Smooth muscle cell of the brain vasculature (primary cell): ENCODE data around the gene ELMO1.

Experiments
- DNase-seq: peaks from one replicate; pipeline ENCODE4 v3.0.0-alpha.2; 2012; ENCODE audit warnings: low read depth, low spot score

The ELMO1 gene

DNA sequence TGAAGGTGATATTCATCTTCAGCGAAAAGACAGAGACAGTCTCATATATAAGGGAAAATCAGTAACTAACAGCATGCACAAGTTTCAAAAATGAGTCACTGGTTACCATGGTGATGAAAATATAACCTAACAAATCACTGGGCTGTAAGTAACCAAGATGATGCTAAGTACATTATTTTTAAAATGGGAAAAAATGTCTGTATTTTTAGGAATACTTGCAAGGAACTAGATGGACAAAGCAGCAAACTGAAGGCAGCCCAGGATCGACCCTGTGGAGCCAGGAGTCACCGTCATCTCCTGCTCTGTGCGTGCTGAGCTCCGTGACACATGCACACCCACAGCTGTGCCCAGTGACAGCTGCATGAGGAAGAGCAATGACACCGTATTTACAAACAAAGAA lies 137.3 kb downstream of the ELMO1 start:
- DNase-seq: no peak

DNA sequence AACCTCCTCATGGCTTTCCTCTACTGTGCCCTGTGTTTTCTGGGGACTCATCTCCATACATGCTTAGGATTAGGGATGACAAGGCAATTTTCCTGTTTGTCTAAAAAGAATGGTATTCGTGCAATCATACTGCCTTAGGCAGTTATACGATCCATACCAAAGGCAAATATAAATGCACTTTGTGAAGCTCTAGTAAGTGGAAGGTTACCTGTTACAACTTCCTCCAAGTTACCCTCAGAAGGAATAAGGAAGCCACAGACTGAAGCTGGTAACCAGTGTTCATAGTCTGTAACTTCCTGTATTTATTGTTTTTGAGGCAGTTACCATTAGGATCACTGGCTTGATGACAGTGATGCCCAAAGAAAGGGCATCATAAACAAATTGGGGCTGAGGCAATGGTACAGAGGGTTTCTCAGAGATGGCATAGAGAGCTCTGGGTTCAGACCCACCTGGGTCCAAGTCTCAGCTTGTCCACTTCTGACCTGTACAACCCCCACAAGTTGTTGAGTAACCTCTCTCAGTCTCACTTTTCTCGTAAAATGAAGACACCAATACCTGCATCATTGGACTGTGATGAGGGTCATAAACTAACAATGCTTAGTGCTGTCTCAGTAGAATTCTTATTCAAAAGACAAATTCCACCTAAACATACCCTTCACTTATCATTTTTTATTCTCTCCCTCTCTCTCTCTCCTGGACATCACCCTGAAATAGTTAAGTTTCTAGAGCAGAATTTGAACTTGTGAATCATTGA lies 138.2 kb downstream of the ELMO1 start:
- DNase-seq: no peak

DNA sequence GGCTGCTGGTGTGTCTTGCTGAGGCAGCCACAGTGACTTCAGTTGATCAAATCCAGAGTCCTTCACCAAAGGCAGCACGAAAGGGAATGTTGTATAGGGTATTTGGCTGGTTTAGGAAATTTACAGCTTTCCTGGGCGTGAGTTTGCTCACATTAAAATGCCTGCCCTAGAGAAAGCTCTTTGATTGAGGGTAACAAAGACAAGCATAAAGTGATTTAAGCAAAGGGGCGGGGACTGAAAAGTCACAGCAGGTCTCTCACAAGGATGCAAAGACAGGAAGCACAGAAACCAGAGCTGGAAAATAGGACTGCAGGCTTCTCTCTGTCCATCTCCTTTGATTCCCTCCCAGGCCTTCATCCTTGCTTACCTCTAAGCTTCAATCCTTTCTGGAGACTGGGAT lies 139.2 kb downstream of the ELMO1 start:
- no peak for DNase-seq

DNA sequence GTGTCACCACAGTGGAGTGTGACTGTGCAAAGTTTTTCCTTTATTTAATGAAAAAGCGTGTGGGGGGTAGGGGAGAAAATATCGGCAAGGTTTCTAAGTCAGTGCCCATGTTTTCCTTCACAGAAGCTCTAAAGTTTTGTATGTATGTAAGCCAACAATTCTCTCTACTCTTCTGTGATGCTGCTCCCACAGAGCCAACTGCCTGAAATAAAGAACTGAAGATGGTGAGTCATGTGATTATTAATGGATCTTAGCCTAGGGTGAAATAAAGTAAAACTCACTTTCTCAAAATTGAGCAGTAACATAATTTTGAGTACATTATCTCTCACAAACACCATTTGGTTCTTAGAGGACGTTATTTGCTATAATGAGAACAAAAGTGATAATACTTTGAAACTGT lies 143.7 kb downstream of the ELMO1 start:
- no peak for DNase-seq

DNA sequence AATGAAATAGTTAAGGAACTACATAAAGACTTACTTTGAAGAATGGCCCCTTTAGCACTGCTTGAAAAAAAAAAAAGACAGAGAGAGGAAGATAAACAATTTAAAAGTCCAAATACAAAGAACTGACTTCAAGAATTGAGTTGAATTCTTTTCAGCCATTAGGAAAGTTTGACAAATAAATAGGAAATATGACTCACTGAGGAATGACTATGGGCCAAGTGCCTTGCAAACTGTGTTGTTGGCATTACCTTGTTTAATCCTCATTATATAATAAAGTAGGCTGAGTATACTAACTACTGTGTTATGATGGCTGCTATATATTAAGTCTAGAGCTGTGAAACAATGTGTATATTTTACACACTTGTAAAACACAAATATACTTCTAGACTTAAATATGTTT lies 151.1 kb downstream of the ELMO1 start:
- no peak for DNase-seq

DNA sequence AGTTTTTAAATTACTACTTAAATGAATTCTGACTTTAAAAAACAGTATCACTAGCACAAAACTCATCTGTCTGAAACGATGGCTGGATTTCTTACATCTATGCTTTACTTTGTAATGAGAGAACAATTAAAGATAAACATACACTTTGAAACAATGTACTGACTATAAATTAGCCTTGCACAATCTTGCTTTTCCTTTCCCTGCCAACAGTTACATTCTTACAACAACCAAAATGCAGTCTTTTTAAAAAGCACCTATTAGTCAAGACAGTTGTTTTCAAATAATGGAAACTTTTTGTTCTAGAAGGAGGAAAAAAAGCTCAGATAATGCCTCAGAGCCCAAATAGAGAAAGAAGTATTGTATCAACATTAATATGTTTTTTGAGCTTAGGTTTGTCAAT lies 153.3 kb downstream of the ELMO1 start:
- DNase-seq: no peak

DNA sequence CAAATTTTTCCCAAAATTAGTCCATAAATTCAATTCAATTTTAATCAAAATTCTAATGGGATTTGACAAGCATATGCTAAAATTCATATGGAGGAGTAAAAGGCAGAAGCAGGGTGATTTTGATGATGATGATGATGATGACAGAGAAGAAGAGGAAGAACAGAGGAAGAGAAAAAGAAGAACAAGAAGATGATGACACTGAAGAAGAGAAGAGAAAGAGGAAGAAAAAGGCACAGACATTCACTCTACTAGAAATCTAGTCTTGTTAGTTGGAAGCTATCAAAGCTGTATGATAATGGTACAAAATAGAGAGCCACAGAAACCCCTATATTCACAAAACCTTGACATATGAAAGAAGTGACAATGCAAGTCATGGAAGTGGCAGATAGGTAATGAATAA lies 157.9 kb downstream of the ELMO1 start:
- no peak for DNase-seq

DNA sequence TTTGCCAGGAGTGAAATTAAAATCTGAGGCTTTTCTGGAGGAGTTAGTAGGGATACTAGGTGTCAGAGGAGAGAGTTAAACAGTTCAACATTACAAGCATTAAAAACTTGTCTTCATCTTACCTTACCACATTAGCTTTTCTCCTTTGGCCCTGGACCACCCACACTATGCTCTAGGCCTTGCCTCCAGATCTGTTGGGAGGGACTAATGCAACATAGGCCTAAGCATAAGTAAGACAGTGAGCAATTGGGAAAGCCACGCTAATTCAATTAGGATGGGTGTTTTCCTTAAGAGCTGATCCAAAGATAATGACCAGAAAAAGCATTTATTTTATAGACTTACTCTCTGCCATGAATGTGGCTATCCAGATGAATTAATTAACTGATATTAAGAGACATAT lies 158.9 kb downstream of the ELMO1 start:
- no peak for DNase-seq

DNA sequence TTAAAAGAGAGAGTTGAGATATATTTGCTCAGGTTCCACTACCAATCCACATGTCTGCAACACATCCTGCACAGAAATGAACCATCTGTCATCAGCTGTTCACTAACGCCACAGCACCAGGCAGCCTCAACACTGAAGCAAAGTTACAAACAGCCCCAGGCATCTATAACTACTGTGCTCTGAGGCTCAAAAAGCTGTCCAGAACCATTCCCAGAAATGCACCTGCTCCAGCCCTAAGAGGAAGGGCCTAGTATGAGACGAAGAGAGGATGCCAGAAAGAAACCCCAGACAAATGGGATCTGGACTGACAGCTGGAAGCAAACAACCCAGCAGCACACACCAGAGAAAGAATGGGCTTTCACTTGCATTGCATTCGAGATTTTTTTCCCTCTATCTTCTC lies 159.3 kb downstream of the ELMO1 start:
- no peak for DNase-seq

DNA sequence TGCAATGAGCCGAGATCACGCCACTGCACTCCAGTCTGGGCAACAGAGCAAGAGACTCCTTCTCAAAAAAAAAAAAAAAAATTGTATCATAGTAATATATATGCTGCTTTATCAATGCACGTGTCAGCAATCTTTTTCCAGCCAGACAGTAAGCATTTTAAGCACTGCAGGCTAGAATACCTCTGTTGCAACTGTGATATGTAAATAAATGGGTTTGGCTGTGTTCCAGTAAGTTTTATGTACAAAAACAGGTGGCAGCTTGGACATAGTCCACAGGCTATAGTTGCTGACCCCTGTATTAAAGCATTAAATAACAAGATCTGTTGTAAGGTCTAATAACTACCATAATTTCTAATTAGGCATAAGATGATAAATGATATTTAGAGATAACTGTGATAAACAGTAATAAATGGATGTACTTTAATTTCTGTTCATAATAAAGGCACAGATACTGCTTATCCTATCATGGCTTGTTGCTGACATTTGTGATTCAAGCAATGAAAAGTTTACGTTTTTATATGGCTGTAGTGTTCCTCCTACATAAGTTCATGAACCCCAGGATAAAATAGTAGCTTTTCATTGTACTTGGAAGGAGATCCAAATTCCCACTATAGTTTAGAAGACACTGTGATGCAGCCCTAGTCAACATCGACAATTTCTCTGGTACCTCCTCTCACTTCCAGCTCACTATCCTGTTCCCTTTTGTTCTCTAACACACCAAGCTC lies 161.4 kb downstream of the ELMO1 start:
- DNase-seq: no peak

DNA sequence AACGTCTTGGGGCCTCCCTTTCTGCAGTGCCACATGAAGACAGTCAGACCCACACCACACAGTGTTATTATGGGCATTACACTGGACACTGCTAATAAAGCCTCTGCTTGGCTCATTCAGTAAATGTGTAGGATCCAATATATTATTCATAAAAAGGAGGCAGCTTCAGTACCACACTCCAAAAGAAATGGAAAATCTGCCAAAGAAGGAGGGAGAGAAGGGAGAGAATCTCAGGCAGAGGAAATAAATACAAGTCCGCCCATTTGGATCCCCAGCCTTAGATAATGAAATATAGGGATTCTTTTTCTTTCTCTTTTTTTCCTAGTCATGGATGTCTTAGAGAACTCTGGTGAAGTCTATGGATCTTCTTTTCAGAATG lies 162.2 kb downstream of the ELMO1 start:
- no peak for DNase-seq

DNA sequence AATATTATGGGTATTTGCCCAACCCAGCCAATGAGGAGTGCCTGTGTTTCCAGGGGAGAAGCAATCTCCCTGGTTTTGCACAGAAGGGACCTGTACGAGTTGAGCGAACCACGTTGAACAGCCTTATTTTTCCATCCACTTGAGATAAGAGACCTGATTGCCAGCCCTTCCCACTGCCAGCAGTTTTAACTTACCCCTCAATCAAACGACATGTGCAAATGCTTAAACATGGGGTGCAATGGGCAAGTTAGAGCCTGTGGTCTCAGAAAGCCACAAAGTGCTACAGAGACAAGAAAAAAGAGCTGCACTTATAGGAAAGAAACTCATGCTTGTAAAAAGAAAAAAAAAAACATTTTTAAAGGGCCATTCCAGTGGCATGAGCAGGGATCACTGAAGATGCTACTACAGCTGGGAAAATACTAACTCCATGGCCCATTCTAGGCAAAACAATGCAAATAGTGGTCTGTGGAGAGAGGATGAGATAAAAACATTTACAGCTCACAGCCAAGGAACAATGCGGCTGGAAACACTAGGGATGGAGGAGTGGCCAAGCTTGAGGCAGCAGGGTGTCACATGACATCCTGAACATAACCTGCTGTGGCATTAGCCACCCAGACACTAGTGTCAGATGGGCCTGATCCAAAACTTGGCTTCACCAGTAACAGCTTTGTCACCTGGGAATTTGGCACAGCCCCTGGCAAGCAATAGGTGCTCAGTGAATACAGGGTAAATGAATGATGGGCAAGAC lies 162.8 kb downstream of the ELMO1 start:
- DNase-seq: no peak

DNA sequence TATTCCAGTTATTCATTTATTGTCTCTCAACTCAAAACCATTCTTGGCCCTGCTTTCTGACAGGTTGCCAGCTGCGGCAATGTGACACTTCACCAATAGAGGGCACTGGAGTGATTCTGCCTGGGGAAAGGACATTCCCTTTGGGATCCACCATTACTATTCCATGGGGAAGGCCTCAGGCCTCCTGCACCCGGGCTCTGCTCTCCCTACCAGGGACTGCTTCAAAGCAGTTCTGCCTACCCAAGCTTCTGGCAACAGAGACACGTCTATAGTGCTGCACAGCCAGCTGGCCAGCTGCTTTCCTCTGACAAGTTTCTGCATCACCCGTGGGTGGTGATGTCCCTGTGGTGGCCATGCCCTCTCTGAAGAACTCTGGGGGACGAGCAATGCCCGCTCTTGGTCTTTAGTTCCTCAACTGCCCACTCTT lies 163.8 kb downstream of the ELMO1 start:
- no peak for DNase-seq

DNA sequence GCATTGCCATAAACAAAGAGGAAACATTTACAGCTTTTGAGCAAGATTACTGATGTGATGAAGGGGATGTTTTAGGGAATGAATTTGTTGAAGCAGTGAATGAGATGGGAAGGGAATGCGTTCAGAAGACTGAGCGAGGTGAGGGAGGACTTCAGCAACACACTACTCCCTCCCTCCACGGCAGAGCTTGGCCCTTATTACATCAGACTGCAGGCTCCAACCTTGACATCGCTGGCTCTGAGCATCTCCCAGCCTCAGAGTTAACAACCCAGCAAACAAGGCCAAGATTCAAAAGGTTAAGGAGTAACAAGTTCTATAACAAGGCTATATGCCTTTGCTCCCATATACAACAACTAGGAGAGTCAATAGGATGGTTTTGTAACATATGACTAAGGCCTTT lies 164.4 kb downstream of the ELMO1 start:
- no peak for DNase-seq

DNA sequence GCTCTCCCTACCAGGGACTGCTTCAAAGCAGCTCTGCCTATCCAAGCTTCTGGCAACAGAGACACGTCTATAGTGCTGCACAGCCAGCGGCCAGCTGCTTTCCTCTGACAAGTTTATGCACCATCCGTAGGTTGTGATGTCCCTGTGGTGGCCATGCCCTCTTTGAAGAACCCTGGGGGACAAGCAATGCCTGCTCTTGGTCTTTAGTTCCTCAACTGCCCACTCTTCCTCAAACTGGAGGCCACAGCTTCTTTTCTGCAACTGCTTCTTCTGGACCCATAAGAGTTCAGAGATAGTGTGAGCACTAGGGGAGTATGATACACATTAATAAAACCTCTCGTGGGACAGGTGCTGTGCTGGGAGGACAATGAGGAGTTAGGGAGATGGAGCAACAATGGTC lies 164.9 kb downstream of the ELMO1 start:
- DNase-seq: no peak

DNA sequence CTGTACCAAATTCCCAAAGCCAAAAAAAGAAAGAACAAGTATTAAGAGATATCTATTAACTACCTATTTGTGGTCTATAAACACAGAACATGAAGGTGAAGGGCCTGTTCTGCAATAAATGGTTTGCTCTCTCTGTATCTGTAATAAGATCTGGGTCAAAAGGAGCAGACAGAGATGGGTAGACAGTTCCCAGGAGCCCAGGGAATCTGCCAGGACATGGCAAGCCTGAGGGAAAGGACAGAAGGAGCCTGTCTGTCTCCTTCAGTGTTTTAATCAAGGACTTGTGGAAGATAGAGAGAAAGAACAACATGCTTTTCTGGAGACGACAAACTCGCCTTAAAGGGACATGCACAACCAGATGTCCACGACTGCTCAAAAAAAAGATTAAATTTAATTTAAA lies 165.7 kb downstream of the ELMO1 start:
- no peak for DNase-seq

DNA sequence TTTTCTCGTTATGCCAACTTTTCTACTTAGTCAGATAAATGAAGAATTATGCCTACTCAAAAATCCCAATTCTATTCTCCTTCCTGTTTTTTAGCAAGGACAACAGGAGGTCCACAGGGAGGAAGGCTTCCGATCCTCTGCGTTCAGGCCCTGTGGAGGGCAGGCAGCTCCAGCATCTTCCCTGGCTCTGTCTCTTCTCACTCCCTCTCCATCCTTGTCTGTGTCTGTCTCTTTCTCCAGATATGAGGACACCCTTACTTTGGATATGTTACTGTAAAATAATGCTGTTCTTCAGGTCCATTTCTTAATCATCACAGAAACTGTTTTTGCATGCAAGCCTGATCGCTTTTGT lies 166.6 kb downstream of the ELMO1 start:
- no peak for DNase-seq

DNA sequence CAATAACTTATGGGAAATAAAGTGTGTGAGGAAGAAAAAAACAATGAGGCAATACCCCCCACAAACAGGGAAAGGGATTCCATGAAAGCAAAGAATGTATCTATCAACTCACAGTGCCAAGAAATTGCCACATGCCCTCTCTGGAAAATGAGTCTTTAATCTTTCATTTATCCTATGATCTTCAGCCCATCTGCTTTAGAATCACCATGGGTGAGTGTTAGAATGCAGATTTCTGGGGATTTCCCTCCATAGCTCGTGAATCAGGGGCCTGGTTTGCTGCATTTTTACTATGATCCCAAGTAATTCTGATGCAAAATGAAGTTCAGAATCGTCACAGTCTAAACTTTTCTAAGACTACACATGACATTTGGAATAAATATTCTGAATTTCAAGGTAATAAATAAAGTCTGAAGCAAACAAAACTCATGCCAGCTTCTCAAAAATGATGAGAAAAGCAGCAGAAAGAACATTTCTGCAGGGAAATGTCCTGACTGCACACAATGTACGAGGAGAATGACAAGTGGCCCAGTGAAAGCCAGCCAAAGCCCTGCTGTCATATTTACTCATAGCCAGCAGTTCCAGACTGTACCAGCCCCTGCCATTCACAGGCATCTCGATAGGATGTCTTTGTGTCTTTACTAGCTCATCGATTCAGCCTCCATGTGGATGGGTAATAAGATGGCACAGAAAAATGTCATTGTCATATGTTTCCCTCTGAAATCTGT lies 167.1 kb downstream of the ELMO1 start:
- DNase-seq: no peak

DNA sequence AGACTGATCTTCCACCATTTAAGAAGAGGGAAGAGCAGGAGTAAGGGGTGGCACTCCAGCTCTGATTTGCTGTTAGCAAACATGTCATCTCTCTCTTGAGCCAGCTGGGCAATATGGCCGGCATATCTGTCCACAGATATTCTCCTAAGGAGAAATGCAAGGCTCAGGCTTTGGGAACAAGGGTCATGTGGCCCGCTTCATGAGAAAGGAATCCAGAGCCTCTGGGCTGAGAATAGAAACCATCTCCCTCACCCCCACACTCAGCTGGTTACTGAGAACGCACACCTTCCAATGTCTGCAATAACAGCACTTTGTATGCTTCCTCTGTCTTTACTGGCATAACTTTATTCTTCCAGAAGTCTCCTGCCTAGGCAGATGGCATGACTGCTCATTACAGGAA lies 171.2 kb downstream of the ELMO1 start:
- no peak for DNase-seq

DNA sequence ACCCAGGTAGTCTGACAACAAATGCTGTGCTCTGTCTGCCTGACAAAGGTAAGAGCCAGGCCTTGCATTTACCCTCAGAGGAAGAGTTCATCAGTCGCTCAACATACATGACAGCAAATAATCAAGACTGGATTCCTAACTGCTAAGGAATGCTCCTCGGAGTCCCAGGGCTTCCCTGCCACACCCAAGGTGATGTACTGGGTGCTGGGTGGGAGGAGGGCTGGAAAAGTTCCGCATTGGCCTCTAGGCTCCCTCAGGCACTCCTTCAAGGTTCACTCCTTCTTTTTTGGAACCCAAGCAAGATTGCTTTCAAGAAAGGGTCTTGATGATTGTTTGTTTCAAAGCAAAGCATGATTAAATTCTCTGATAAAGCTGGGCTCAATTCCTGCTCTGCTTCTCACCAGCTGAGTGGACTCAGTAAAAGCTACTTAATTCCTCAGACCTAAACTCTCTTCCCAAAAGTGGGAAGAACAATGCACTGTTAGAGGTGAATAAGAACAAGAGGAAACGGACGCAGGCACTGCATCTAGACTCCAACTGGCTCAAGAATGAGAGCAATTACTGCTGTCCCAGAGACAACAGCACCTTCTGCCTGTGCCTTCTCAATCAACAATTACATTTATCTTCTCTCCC lies 173.5 kb downstream of the ELMO1 start:
- no peak for DNase-seq

DNA sequence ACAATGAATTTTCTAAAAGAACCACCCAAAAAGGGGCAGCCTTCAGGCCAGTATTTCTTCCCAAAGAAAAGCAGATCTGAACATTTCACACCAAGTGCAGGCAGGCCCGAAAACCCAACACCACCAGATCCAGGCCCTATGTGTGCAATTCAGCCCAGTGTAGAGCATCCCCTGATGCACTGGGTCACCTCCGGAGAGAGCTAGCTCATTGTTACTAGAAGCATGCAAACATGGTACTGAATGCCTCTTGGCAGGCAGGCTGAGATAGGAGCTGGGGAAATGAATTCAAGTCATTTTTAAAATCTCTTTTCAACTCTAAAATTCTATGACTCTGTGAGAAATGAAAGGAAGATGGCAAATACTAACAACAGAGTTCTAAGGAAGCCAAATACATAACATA lies 174.8 kb downstream of the ELMO1 start:
- no peak for DNase-seq
